ENCODE measurements around the gene RPP30.

- no peak for TF ChIP-seq POLR2AphosphoS5 (IDR thresholded peaks at IDR 0.05; ENCODE audit: low read depth, low read length)
- TF ChIP-seq SIN3A (IDR thresholded peaks at IDR 0.05; ENCODE audit: low read depth) = no peak
- no peak for TF ChIP-seq SRF (IDR thresholded peaks at IDR 0.05; ENCODE audit: low read depth)
- no peak for TF ChIP-seq CTCF (IDR thresholded peaks at IDR 0.05 in 2 of 3, conservative IDR thresholded peaks at IDR 0.05 in 1 of 3; ENCODE audit: borderline replicate concordance in 1 of 3, insufficient read depth in 1 of 3, low read depth in 2 of 3, low read length in 2 of 3)
- no peak for TF ChIP-seq EZH2 (IDR thresholded peaks at IDR 0.05)
- TF ChIP-seq CEBPB (IDR thresholded peaks at IDR 0.05; ENCODE audit: low read depth) = no peak
- no peak for TF ChIP-seq POLR2A (IDR thresholded peaks at IDR 0.05; ENCODE audit: borderline replicate concordance, extremely low read depth, insufficient read depth, insufficient read length)
- TF ChIP-seq REST (IDR thresholded peaks at IDR 0.05; ENCODE audit: low read depth) = no peak
- TF ChIP-seq RAD21 (IDR thresholded peaks at IDR 0.05; ENCODE audit: low read depth) = no peak
- no peak for TF ChIP-seq ATF3 (IDR thresholded peaks at IDR 0.05)
- no peak for TF ChIP-seq ZNF274 (IDR thresholded peaks at IDR 0.05; ENCODE audit: low read depth, low read length)
- TF ChIP-seq EGR1 (IDR thresholded peaks at IDR 0.05; ENCODE audit: low read depth) = no peak
Observed at GRCh38 chr10:90912174-90912573, 40.4 kb downstream of the RPP30 start.

Data from HCT116 (cell line).